Stomach (tissue), 9 donors: ENCODE data around the gene BTBD9. TPM values are rescaled to one million over a fixed set of nuclear protein-coding genes. Genes with fewer than 3 reads are reported as not detected.

Experiments used
- DNase-seq, 2 donors: peaks; one replicate each; pipeline versions ENCODE4 v3.0.0 to v3.0.0-alpha.2; 2013 to 2019
- H3K27ac ChIP-seq, 5 donors: fragments of 200-600 bp in 4 of 5; sonication (generic) in 4 of 5; one replicate each; pipeline ENCODE4 v1.5.1; 2013 to 2019; ENCODE audit warnings: mild to moderate bottlenecking in 1 of 5, moderate library complexity in 1 of 5
- H3K27me3 ChIP-seq, 3 donors: fragments of 200-600 bp; sonication (generic); one replicate each; pipeline ENCODE4 v1.5.1; 2017 to 2019; ENCODE audit warnings: mixed run types in 1 of 3
- H3K36me3 ChIP-seq, 4 donors: fragments of 200-600 bp; sonication (generic); 1 replicate in 3 of 4; 2 replicates in 1 of 4; pipeline ENCODE4 v1.5.1; 2016 to 2019
- H3K4me1 ChIP-seq, 4 donors: fragments of 200-600 bp; sonication (generic); one replicate each; pipeline ENCODE4 v1.5.1; 2016 to 2019
- H3K4me3 ChIP-seq, 4 donors: fragments of 200-600 bp; sonication (generic) in 3 of 4; one replicate each; pipeline ENCODE4 v1.5.1; 2016 to 2019; ENCODE audit warnings: mild to moderate bottlenecking in 1 of 4
- H3K9me3 ChIP-seq, 4 donors: fragments of 200-600 bp; sonication (generic); one replicate each; pipeline ENCODE4 v1.5.1; 2016 to 2019
- EP300 ChIP-seq: sonication (generic); formaldehyde crosslinking; IDR thresholded peaks from one replicate; pipeline ENCODE4 v1.6.1; 2017; ENCODE audit warnings: antibody characterized with exemption
- POLR2A ChIP-seq, 4 donors: fragments of 450-650 bp; IDR thresholded peaks; one replicate each; pipeline ENCODE4 v1.6.1; 2016; ENCODE audit warnings: antibody characterized with exemption in 4 of 4, control low read depth in 2 of 4, mild to moderate bottlenecking in 1 of 4, moderate library complexity in 1 of 4
- POLR2AphosphoS5 ChIP-seq, 3 donors: sonication (generic); formaldehyde crosslinking; IDR thresholded peaks; one replicate each; pipeline ENCODE4 v1.6.1; 2016; ENCODE audit warnings: antibody characterized with exemption in 3 of 3
- WGBS, 5 donors: extraction: QIAGEN DNeasy Blood & Tissue Kit in 3 of 5; methylation state at CpG; one replicate each; pipeline versions ENCODE4 v1.1.5 to v1.1.7; 2013 to 2018; 5-methylcytosine and 5-hydroxymethylcytosine counted together
- intact Hi-C: fragments of 100-400 bp; cut with DNase I; formaldehyde crosslinking; loops from one replicate; pipeline ENCODE4 v1.15.1; 2023; ENCODE audit warnings: low total_unique reads
- polyA plus RNA-seq, 3 donors: library from polyadenylated mRNA; stranded (reverse); fragments of 200-250 nt; gene quantifications; one replicate each; pipeline ENCODE4 v1.2.3, GENCODE V29; 2013
- total RNA-seq, 5 donors: library from RNA; depleted of rRNA; stranded (reverse); fragments of >200 nt; gene quantifications; one replicate each; pipeline versions ENCODE4 v1.1.0 to v1.2.3, GENCODE V29; 2014 to 2016
- TF ChIP-seq, protein P1 (sequence below), 7 experiments: fragments of 450-650 bp in 4 of 7; fragments of 200-600 bp in 3 of 7; sonication (generic) in 3 of 7; IDR thresholded peaks; one replicate each; pipeline ENCODE4 v1.5.1; 2016 to 2019; ENCODE audit warnings: antibody characterized with exemption in 7 of 7, control low read depth in 2 of 7, mild to moderate bottlenecking in 1 of 7
- donor health status: healthy with polysubstance abuse.
- donor health status: Bipolar disorder and iron deficiency.
- donor health status: healthy.

The BTBD9 gene
- total and polyA plus RNA-seq, 8 donors = 1.4 to 90.2 (median 6.8) TPM

DNA sequence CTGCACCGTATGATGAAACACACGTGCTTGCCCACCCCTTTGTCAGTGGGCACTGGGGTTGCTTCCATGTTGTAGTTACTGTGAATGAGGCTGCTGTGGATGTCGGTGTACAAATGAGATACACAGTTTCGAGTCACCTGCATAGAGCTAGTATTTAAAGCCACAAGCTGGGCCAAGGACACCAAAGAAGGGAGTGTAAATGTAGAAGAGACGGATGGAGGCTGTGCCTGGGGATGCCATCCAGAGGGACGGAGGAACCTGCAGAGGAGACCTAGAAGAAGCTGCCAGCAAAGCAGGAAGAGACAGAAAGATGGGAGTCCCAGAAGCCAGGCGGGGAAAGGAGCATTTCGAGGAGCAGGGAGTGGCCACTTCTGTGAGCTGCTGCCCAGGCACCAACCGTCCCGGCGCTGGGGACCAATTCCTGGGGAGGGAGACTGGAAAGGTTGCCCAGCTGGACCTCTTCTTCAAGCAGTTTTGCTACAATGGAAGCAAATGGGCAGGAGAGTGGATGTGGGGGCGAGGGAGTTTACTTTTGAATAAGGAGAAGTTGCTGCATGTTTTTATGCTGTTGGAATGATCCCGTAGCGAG is 480.9 kb downstream of the BTBD9 start:
- no peak for DNase-seq
- H3K27ac ChIP-seq = no peak overlapping the region
- no peaks in the 10 kb centered on the region for H3K9me3 ChIP-seq
- intact Hi-C loops = no loop called here
- no peaks in the 10 kb centered on the region for H3K27me3 ChIP-seq
- peaks cover 0 to 12% (median 1%) of the 10 kb centered on the region in 4 donors for H3K4me1 ChIP-seq
- 91 to 97% (median 95%) methylated on average over 14 of the region's 14 CpGs for WGBS, 5 donors
- no peak overlapping the region for H3K4me3 ChIP-seq
- peaks cover 6 to 22% (median 13%) of the 10 kb centered on the region in 4 donors for H3K36me3 ChIP-seq
- TF ChIP-seq POLR2A (IDR thresholded peaks at IDR 0.05) = no peak
- TF ChIP-seq, protein P1, sequence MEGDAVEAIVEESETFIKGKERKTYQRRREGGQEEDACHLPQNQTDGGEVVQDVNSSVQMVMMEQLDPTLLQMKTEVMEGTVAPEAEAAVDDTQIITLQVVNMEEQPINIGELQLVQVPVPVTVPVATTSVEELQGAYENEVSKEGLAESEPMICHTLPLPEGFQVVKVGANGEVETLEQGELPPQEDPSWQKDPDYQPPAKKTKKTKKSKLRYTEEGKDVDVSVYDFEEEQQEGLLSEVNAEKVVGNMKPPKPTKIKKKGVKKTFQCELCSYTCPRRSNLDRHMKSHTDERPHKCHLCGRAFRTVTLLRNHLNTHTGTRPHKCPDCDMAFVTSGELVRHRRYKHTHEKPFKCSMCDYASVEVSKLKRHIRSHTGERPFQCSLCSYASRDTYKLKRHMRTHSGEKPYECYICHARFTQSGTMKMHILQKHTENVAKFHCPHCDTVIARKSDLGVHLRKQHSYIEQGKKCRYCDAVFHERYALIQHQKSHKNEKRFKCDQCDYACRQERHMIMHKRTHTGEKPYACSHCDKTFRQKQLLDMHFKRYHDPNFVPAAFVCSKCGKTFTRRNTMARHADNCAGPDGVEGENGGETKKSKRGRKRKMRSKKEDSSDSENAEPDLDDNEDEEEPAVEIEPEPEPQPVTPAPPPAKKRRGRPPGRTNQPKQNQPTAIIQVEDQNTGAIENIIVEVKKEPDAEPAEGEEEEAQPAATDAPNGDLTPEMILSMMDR (IDR thresholded peaks at IDR 0.05) = no peak
- TF ChIP-seq EP300 = no peak
- TF ChIP-seq POLR2AphosphoS5 (IDR thresholded peaks at IDR 0.05) = no peak

DNA sequence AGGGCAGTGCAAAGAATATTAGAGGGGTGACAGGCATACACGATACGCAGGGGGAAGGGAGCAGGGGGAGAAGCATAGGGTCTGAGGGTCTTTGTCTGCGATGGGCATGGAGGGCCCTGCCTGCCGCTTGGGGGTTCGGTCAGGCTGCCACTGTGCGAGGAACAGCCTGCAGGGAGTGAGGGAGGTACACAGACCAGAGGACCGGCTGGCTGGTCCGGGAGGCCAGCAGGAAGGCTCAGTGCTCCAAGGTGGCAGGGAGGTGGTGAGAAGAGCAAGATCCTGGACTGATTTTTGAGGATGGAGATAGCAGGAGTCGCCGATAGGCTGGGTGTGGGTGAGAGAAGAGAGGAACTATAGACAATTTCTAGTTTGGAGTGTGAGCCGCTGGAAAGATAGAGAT is 481.8 kb downstream of the BTBD9 start:
- WGBS, 5 donors = 89 to 94% (median 93%) methylated on average over 11 of the region's 11 CpGs
- Histone ChIP-seq H3K27me3 (no peaks in the 10 kb centered on the region), H3K9me3 (no peaks in the 10 kb centered on the region), H3K27ac (no peak overlapping the region), H3K4me3 (no peak overlapping the region), H3K4me1 (peaks cover 0 to 12% (median 0%) of the 10 kb centered on the region in 4 donors), H3K36me3 (peaks cover 10 to 31% (median 22%) of the 10 kb centered on the region in 4 donors)
- TF ChIP-seq EP300 (no peak), POLR2A (IDR thresholded peaks at IDR 0.05) (no peak), POLR2AphosphoS5 (IDR thresholded peaks at IDR 0.05) (no peak)
- TF ChIP-seq, protein P1 (IDR thresholded peaks at IDR 0.05) = no peak
- no peak for DNase-seq
- intact Hi-C loops = no loop called here

DNA sequence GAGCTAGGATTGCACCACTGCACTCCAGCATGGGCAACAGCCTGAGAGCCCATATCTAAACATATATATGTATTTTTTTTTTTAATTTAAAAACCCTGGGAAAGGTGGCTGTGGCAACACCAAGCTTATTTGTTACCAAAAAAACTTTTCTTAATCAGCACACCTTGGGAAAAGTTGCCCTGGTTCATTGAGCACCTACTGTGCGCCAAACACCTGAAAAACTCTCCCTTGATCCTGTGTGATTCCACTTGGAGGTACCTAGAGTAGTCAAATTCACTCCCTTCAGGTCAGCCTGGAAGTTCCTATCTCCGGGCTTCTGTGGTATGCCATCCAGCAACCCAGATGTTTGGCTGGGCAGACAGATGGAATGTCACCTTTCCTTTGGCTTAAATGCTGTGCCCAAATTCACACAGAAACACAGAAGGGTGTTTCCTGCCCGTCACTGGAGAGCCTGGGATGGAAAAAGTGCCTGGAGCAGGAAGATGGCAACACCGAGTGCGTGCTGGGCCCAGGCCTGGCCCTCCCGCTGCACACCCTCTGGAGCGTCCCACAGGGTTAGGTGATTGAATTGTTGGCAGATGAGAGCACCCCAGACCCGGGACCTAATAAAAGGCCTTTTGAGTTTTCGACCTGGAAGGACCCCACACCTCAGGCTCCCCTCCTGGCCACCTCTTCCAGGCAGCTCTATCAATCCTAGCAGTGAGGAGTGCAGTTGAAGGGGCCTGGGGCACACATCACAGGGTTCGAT is 482.7 kb downstream of the BTBD9 start:
- H3K4me1 ChIP-seq = peaks cover 0 to 12% (median 0%) of the 10 kb centered on the region in 4 donors
- H3K27ac ChIP-seq = no peak overlapping the region
- no peak overlapping the region for H3K4me3 ChIP-seq
- intact Hi-C loops = no loop called here
- H3K9me3 ChIP-seq = no peaks in the 10 kb centered on the region
- peaks cover 18 to 40% (median 31%) of the 10 kb centered on the region in 4 donors for H3K36me3 ChIP-seq
- TF ChIP-seq POLR2A (IDR thresholded peaks at IDR 0.05) (no peak), EP300 (no peak), POLR2AphosphoS5 (IDR thresholded peaks at IDR 0.05) (no peak)
- TF ChIP-seq, protein P1 (IDR thresholded peaks at IDR 0.05) = no peak
- WGBS, 5 donors = 91 to 99% (median 96%) methylated on average over 9 to 10 of the region's 10 CpGs
- no peak for DNase-seq
- no peaks in the 10 kb centered on the region for H3K27me3 ChIP-seq

DNA sequence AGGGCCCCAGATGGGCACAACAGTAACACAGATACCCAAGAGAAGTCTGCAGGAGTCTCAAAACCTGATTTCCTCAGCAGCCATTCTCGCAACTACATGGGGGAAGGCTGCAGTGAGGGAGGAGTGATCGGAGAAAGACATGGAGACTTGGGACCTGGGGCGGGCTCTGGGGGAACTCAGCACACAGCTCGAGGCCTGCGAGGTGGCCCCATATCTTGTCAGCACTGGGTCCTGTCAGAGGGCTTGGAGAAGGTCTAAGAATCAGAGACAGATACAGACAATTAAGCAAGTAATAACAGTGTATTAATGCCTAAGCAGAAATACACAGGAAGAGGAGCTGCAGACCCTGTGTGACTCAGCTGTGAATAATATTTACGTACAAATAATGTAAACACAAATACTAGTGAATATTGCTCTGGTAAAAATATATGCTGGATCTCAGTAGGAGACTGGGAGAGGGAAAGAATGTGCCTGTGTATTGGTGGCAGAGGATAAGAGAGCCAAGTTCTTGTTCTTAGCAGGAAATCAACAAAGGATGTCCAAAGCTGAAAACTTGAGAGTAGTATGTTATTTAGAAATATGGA is 484.0 kb downstream of the BTBD9 start:
- Histone ChIP-seq H3K4me1 (peaks cover 0 to 12% (median 0%) of the 10 kb centered on the region in 4 donors), H3K9me3 (no peaks in the 10 kb centered on the region), H3K27ac (no peak overlapping the region), H3K4me3 (no peak overlapping the region), H3K36me3 (peaks cover 21 to 47% (median 39%) of the 10 kb centered on the region in 4 donors), H3K27me3 (no peaks in the 10 kb centered on the region)
- TF ChIP-seq POLR2AphosphoS5 (IDR thresholded peaks at IDR 0.05) (no peak), POLR2A (IDR thresholded peaks at IDR 0.05) (no peak)
- TF ChIP-seq, protein P1 (IDR thresholded peaks at IDR 0.05) = no peak
- intact Hi-C loops = no loop called here
- no peak for DNase-seq
- 71 to 86% (median 81%) methylated on average over 6 of the region's 6 CpGs for WGBS, 5 donors
